Body of pancreas (tissue), 4 donors: ENCODE data around the gene CTIF. TPM values are rescaled to one million over a fixed set of nuclear protein-coding genes. Genes with fewer than 3 reads are reported as not detected.

Experiments
- ATAC-seq: fragments of 150-250 bp; one replicate; pipeline ENCODE4 v1.9.1; 2016
- DNase-seq, 4 donors: peaks; one replicate each; pipeline ENCODE4 v3.0.0-alpha.2; 2019
- H3K27ac ChIP-seq, 4 donors: fragments of 200-600 bp; sonication (generic); 1 replicate in 3 of 4; 2 replicates in 1 of 4; pipeline versions ENCODE4 v1.5.1 to v1.6.1; 2016 to 2019; ENCODE audit warnings: mild to moderate bottlenecking in 1 of 4, mixed read lengths in 1 of 4, moderate library complexity in 1 of 4
- H3K27me3 ChIP-seq, 2 donors: fragments of 200-600 bp; sonication (generic); one replicate each; pipeline ENCODE4 v1.6.0; 2016; ENCODE audit warnings: mild to moderate bottlenecking in 1 of 2
- H3K36me3 ChIP-seq, 2 donors: fragments of 200-600 bp; sonication (generic); replicated peaks in 1 of 2; 2 replicates each; pipeline ENCODE4 v1.5.1; 2016; ENCODE audit warnings: low read depth in 2 of 2; ENCODE audit not compliant: insufficient read depth in 1 of 2
- H3K4me1 ChIP-seq: fragments of 200-600 bp; sonication (generic); one replicate; pipeline ENCODE4 v1.6.0; 2016
- H3K4me3 ChIP-seq, 2 donors: fragments of 200-600 bp; sonication (generic); 1 replicate in 1 of 2; 2 replicates in 1 of 2; pipeline ENCODE4 v1.5.1; 2016 to 2019
- H3K9me3 ChIP-seq, 3 donors: fragments of 200-600 bp; sonication (generic); 1 replicate in 2 of 3; 2 replicates in 1 of 3; pipeline ENCODE4 v1.5.1; 2016
- CTCF ChIP-seq, 7 experiments: fragments of 450-650 bp in 4 of 7; fragments of 200-600 bp in 3 of 7; sonication (generic) in 3 of 7; IDR thresholded peaks; one replicate each; pipeline ENCODE4 v1.5.1; 2016 to 2019; ENCODE audit warnings: antibody characterized with exemption in 7 of 7
- POLR2A ChIP-seq, 3 donors: fragments of 450-650 bp; IDR thresholded peaks; one replicate each; pipeline ENCODE4 v1.6.1; 2016; ENCODE audit warnings: antibody characterized with exemption in 3 of 3, mild to moderate bottlenecking in 2 of 3
- WGBS, 2 donors: methylation state at CpG; one replicate each; pipeline ENCODE4 v1.1.5; 2017; 5-methylcytosine and 5-hydroxymethylcytosine counted together
- intact Hi-C: fragments of 100-400 bp; cut with DNase I; formaldehyde crosslinking; loops from one replicate; pipeline ENCODE4 v1.15.1; 2023
- total RNA-seq, 2 donors: library from RNA; depleted of rRNA; stranded (reverse); fragments of >200 nt; gene quantifications; one replicate each; pipeline ENCODE4 v1.1.0, GENCODE V29; 2016

The CTIF gene
- total RNA-seq, 2 donors from 2014 or later = 18.7 to 24.4 TPM

GRCh38 chr18:48663096-48663930 lies 124.5 kb downstream of the CTIF start:
- Histone ChIP-seq H3K36me3 (no peaks in the 10 kb centered on the region), H3K27ac (peak overlapping the region in 2 of 4 donors; percentile 31 to 46), H3K27me3 (no peaks in the 10 kb centered on the region), H3K9me3 (no peaks in the 10 kb centered on the region), H3K4me3 (no peak overlapping the region), H3K4me1 (peaks cover 16% of the 10 kb centered on the region)
- no peak for TF ChIP-seq CTCF (IDR thresholded peaks at IDR 0.05)
- TF ChIP-seq POLR2A (IDR thresholded peaks at IDR 0.05) = no peak
- intact Hi-C loops = loop anchor here (5.0 kb wide), 1 partner anchor 186 kb away; no protein-coding TSS in a partner anchor
- DNase-seq = no peak
- WGBS, 2 donors = 86 to 93% methylated on average over 14 of the region's 14 CpGs
- ATAC-seq = no peak

- peaks cover 16% of the 10 kb centered on the region for H3K4me1 ChIP-seq
- no peaks in the 10 kb centered on the region for H3K27me3 ChIP-seq
- H3K4me3 ChIP-seq = no peak overlapping the region
- peak overlapping the region in 1 of 4 donors; percentile 31 for H3K27ac ChIP-seq
- WGBS, 2 donors = 37 to 40% methylated on average over 18 to 26 of the region's 29 CpGs
- ATAC-seq (peak; percentile 63), DNase-seq (peak; percentile 68 to 78 (median 75))
- TF ChIP-seq CTCF (IDR thresholded peaks at IDR 0.05) (peak; percentile 73 to 95 (median 90)), POLR2A (IDR thresholded peaks at IDR 0.05) (no peak)
- H3K9me3 ChIP-seq = no peaks in the 10 kb centered on the region
- H3K36me3 ChIP-seq = no peaks in the 10 kb centered on the region
- intact Hi-C loops = loop anchor here (5.0 kb wide), 1 partner anchor 187 kb away; no protein-coding TSS in a partner anchor
These were observed 125.4 kb downstream of the CTIF start for GRCh38 chr18:48663931-48664847.

- TF ChIP-seq POLR2A (IDR thresholded peaks at IDR 0.05) (no peak), CTCF (IDR thresholded peaks at IDR 0.05) (no peak)
- intact Hi-C loops = no loop called here
- DNase-seq (no peak), ATAC-seq (no peak)
- H3K4me1 ChIP-seq = peaks cover 16% of the 10 kb centered on the region
- no peak overlapping the region for H3K27ac ChIP-seq
- no peaks in the 10 kb centered on the region for H3K27me3 ChIP-seq
- H3K36me3 ChIP-seq = no peaks in the 10 kb centered on the region
- H3K9me3 ChIP-seq = no peaks in the 10 kb centered on the region
- no peak overlapping the region for H3K4me3 ChIP-seq
These were observed 126.8 kb downstream of the CTIF start for GRCh38 chr18:48665654-48666053.

GRCh38 chr18:48666613-48667012 lies 127.8 kb downstream of the CTIF start:
- 90 to 97% methylated on average over 4 of the region's 4 CpGs for WGBS, 2 donors
- DNase-seq (no peak), ATAC-seq (no peak)
- Histone ChIP-seq H3K4me3 (no peak overlapping the region), H3K36me3 (no peaks in the 10 kb centered on the region), H3K9me3 (no peaks in the 10 kb centered on the region), H3K4me1 (peaks cover 16% of the 10 kb centered on the region), H3K27ac (no peak overlapping the region), H3K27me3 (no peaks in the 10 kb centered on the region)
- no peak for TF ChIP-seq CTCF (IDR thresholded peaks at IDR 0.05)
- no peak for TF ChIP-seq POLR2A (IDR thresholded peaks at IDR 0.05)
- intact Hi-C loops = no loop called here
